ENCODE measurements around the gene KCNK16. TPM values are rescaled to one million over a fixed set of nuclear protein-coding genes. Genes with fewer than 3 reads are reported as not detected.

The KCNK16 gene
- total and polyA plus RNA-seq, 4 donors = not detected

- 90 to 94% methylated on average over 8 of the region's 8 CpGs for WGBS, 2 donors
- H3K4me1 ChIP-seq (ENCODE audit: control insufficient read depth in 5 of 5, insufficient read depth in 5 of 5, low read length in 5 of 5) = peaks cover 0 to 29% (median 5%) of the 10 kb centered on the region in 5 donors
- H3K9ac ChIP-seq (ENCODE audit: insufficient read depth in 1 of 2, low read length in 2 of 2) = no peak overlapping the region
- no peak for ATAC-seq (ENCODE audit: insufficient read depth, low FRiP score)
- H3K9me3 ChIP-seq (ENCODE audit: control insufficient read depth in 4 of 4, insufficient read depth in 3 of 4, low read length in 3 of 4) = no peaks in the 10 kb centered on the region
- no peak for DNase-seq
- H3K36me3 ChIP-seq (ENCODE audit: control insufficient read depth in 4 of 4, insufficient read depth in 4 of 4, low read length in 4 of 4) = no peaks in the 10 kb centered on the region
- TF ChIP-seq, protein P1, sequence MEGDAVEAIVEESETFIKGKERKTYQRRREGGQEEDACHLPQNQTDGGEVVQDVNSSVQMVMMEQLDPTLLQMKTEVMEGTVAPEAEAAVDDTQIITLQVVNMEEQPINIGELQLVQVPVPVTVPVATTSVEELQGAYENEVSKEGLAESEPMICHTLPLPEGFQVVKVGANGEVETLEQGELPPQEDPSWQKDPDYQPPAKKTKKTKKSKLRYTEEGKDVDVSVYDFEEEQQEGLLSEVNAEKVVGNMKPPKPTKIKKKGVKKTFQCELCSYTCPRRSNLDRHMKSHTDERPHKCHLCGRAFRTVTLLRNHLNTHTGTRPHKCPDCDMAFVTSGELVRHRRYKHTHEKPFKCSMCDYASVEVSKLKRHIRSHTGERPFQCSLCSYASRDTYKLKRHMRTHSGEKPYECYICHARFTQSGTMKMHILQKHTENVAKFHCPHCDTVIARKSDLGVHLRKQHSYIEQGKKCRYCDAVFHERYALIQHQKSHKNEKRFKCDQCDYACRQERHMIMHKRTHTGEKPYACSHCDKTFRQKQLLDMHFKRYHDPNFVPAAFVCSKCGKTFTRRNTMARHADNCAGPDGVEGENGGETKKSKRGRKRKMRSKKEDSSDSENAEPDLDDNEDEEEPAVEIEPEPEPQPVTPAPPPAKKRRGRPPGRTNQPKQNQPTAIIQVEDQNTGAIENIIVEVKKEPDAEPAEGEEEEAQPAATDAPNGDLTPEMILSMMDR (IDR thresholded peaks at IDR 0.05; ENCODE audit: control extremely low read depth, extremely low read depth) = no peak
- no peak overlapping the region for H3K4me3 ChIP-seq
- no peaks in the 10 kb centered on the region for H3K27me3 ChIP-seq (ENCODE audit: control insufficient read depth in 3 of 3, insufficient read depth in 3 of 3, low read length in 2 of 3)
- no peak overlapping the region for H3K27ac ChIP-seq (ENCODE audit: low read depth in 1 of 2, low read length in 1 of 2)
Observed at GRCh38 chr6:39363280-39363679, 40.8 kb upstream of the KCNK16 start.

- no peak overlapping the region for H3K4me3 ChIP-seq
- no peak overlapping the region for H3K9ac ChIP-seq (ENCODE audit: insufficient read depth in 1 of 2, low read length in 2 of 2)
- H3K36me3 ChIP-seq (ENCODE audit: control insufficient read depth in 4 of 4, insufficient read depth in 4 of 4, low read length in 4 of 4) = no peaks in the 10 kb centered on the region
- no peaks in the 10 kb centered on the region for H3K9me3 ChIP-seq (ENCODE audit: control insufficient read depth in 4 of 4, insufficient read depth in 3 of 4, low read length in 3 of 4)
- no peaks in the 10 kb centered on the region for H3K27me3 ChIP-seq (ENCODE audit: control insufficient read depth in 3 of 3, insufficient read depth in 3 of 3, low read length in 2 of 3)
- H3K4me1 ChIP-seq (ENCODE audit: control insufficient read depth in 5 of 5, insufficient read depth in 5 of 5, low read length in 5 of 5) = peaks cover 0 to 29% (median 5%) of the 10 kb centered on the region in 5 donors
- no peak overlapping the region for H3K27ac ChIP-seq (ENCODE audit: low read depth in 1 of 2, low read length in 1 of 2)
- 34 to 37% methylated on average over 3 of the region's 3 CpGs for WGBS, 2 donors
- DNase-seq (peak; percentile 53 to 69 (median 64)), ATAC-seq (ENCODE audit: insufficient read depth, low FRiP score) (no peak)
- TF ChIP-seq, protein P1 (IDR thresholded peaks at IDR 0.05; ENCODE audit: control extremely low read depth, extremely low read depth) = no peak
Observed at GRCh38 chr6:39362487-39362865, 40.0 kb upstream of the KCNK16 start.

- Histone ChIP-seq H3K4me3 (no peak overlapping the region), H3K27ac (ENCODE audit: low read depth in 1 of 2, low read length in 1 of 2) (no peak overlapping the region), H3K4me1 (ENCODE audit: control insufficient read depth in 5 of 5, insufficient read depth in 5 of 5, low read length in 5 of 5) (peaks cover 0 to 27% (median 4%) of the 10 kb centered on the region in 5 donors), H3K9ac (ENCODE audit: insufficient read depth in 1 of 2, low read length in 2 of 2) (no peak overlapping the region), H3K36me3 (ENCODE audit: control insufficient read depth in 4 of 4, insufficient read depth in 4 of 4, low read length in 4 of 4) (no peaks in the 10 kb centered on the region), H3K27me3 (ENCODE audit: control insufficient read depth in 3 of 3, insufficient read depth in 3 of 3, low read length in 2 of 3) (no peaks in the 10 kb centered on the region), H3K9me3 (ENCODE audit: control insufficient read depth in 4 of 4, insufficient read depth in 3 of 4, low read length in 3 of 4) (no peaks in the 10 kb centered on the region)
- TF ChIP-seq, protein P1 (IDR thresholded peaks at IDR 0.05; ENCODE audit: control extremely low read depth, extremely low read depth) = peak; percentile 55
- peak; percentile 72 for ATAC-seq (ENCODE audit: insufficient read depth, low FRiP score)
- DNase-seq = peak; percentile 83 to 87 (median 86)
- 36 to 40% methylated on average over 21 of the region's 21 CpGs for WGBS, 2 donors
Observed at GRCh38 chr6:39361657-39362486, 39.4 kb upstream of the KCNK16 start.

All from lung (tissue), 12 donors.